HUES48 (cell line): ENCODE results near the gene CFAP92.

Source experiments
- H3K27ac ChIP-seq: one replicate; pipeline ENCODE4 v1.7.0; 2013; ENCODE audit warnings: low read depth, low read length, inconsistent platforms
- H3K27me3 ChIP-seq: 2 replicates; pipeline ENCODE4 v1.6.1; 2013; ENCODE audit warnings: mild to moderate bottlenecking, low read length; ENCODE audit not compliant: control insufficient read depth, insufficient read depth
- H3K36me3 ChIP-seq: 2 replicates; pipeline ENCODE4 v1.6.1; 2013; ENCODE audit warnings: low read length; ENCODE audit not compliant: control insufficient read depth, insufficient read depth
- H3K4me1 ChIP-seq: 2 replicates; pipeline ENCODE4 v1.6.1; 2013; ENCODE audit warnings: mild to moderate bottlenecking, low read length; ENCODE audit not compliant: control insufficient read depth, insufficient read depth
- H3K4me3 ChIP-seq: 2 replicates; pipeline ENCODE4 v1.5.1; 2013; ENCODE audit warnings: mild to moderate bottlenecking, low read depth, low read length
- H3K9ac ChIP-seq: 2 replicates; pipeline ENCODE4 v1.6.1; 2013; ENCODE audit warnings: mild to moderate bottlenecking, low read depth, low read length, moderate library complexity
- H3K9me3 ChIP-seq: 2 replicates; pipeline ENCODE4 v1.6.1; 2013; ENCODE audit warnings: low read length; ENCODE audit not compliant: control insufficient read depth, insufficient read depth

Gene CFAP92

GRCh38 chr3:129016356-129016719, 22.5 kb upstream of the CFAP92 start:
- H3K4me3 ChIP-seq: no peak overlapping the region
- no peaks in the 10 kb centered on the region; the same call in 1 of the 2 replicates for H3K27me3 ChIP-seq
- H3K27ac ChIP-seq: no peak overlapping the region
- no peaks in the 10 kb centered on the region for H3K9me3 ChIP-seq
- H3K4me1 ChIP-seq: no peaks in the 10 kb centered on the region
- H3K36me3 ChIP-seq: no peaks in the 10 kb centered on the region
- H3K9ac ChIP-seq: no peak overlapping the region

GRCh38 chr3:129015388-129016105, 21.7 kb upstream of the CFAP92 start:
- no peaks in the 10 kb centered on the region; the same call in 1 of the 2 replicates for H3K27me3 ChIP-seq
- H3K4me3 ChIP-seq: no peak overlapping the region
- H3K9ac ChIP-seq: no peak overlapping the region
- H3K27ac ChIP-seq: no peak overlapping the region
- H3K9me3 ChIP-seq: no peaks in the 10 kb centered on the region
- no peaks in the 10 kb centered on the region for H3K36me3 ChIP-seq
- H3K4me1 ChIP-seq: no peaks in the 10 kb centered on the region

GRCh38 chr3:129014793-129015345, 21.0 kb upstream of the CFAP92 start:
- no peaks in the 10 kb centered on the region for H3K4me1 ChIP-seq
- H3K9me3 ChIP-seq: no peaks in the 10 kb centered on the region
- H3K36me3 ChIP-seq: no peaks in the 10 kb centered on the region
- no peak overlapping the region for H3K9ac ChIP-seq
- no peak overlapping the region for H3K27ac ChIP-seq
- H3K4me3 ChIP-seq: no peak overlapping the region
- H3K27me3 ChIP-seq: no peaks in the 10 kb centered on the region; the same call in 1 of the 2 replicates

- Histone ChIP-seq H3K4me1 (no peaks in the 10 kb centered on the region), H3K27ac (no peak overlapping the region), H3K9ac (no peak overlapping the region), H3K4me3 (no peak overlapping the region), H3K9me3 (no peaks in the 10 kb centered on the region), H3K36me3 (no peaks in the 10 kb centered on the region), H3K27me3 (no peaks in the 10 kb centered on the region; the same call in 1 of the 2 replicates)
Measured at GRCh38 chr3:129014148-129014547, 20.3 kb upstream of the CFAP92 start.

- no peaks in the 10 kb centered on the region for H3K36me3 ChIP-seq
- no peak overlapping the region for H3K9ac ChIP-seq
- no peak overlapping the region for H3K4me3 ChIP-seq
- no peak overlapping the region for H3K27ac ChIP-seq
- no peaks in the 10 kb centered on the region for H3K9me3 ChIP-seq
- no peaks in the 10 kb centered on the region for H3K4me1 ChIP-seq
- peaks cover 2% of the 10 kb centered on the region; the same call in 1 of the 2 replicates for H3K27me3 ChIP-seq
Measured at GRCh38 chr3:129013491-129013891, 19.6 kb upstream of the CFAP92 start.

GRCh38 chr3:129010310-129010956, 16.6 kb upstream of the CFAP92 start:
- Histone ChIP-seq H3K4me3 (no peak overlapping the region), H3K9me3 (no peaks in the 10 kb centered on the region), H3K27ac (no peak overlapping the region), H3K9ac (no peak overlapping the region), H3K27me3 (peaks cover 30% of the 10 kb centered on the region), H3K4me1 (no peaks in the 10 kb centered on the region), H3K36me3 (no peaks in the 10 kb centered on the region)

GRCh38 chr3:129009266-129009665, 15.4 kb upstream of the CFAP92 start:
- Histone ChIP-seq H3K27me3 (peaks cover 42% of the 10 kb centered on the region), H3K27ac (no peak overlapping the region), H3K4me3 (no peak overlapping the region), H3K9me3 (no peaks in the 10 kb centered on the region), H3K9ac (no peak overlapping the region), H3K36me3 (no peaks in the 10 kb centered on the region), H3K4me1 (no peaks in the 10 kb centered on the region)

GRCh38 chr3:129007792-129008191, 13.9 kb upstream of the CFAP92 start:
- Histone ChIP-seq H3K9me3 (no peaks in the 10 kb centered on the region), H3K36me3 (no peaks in the 10 kb centered on the region), H3K4me3 (no peak overlapping the region), H3K4me1 (no peaks in the 10 kb centered on the region), H3K27ac (no peak overlapping the region), H3K9ac (no peak overlapping the region), H3K27me3 (peaks cover 56% of the 10 kb centered on the region)

- Histone ChIP-seq H3K4me3 (no peak overlapping the region), H3K4me1 (no peaks in the 10 kb centered on the region), H3K9me3 (no peaks in the 10 kb centered on the region), H3K9ac (no peak overlapping the region), H3K27me3 (peaks cover 66% of the 10 kb centered on the region), H3K27ac (no peak overlapping the region), H3K36me3 (no peaks in the 10 kb centered on the region)
Measured at GRCh38 chr3:129006864-129007263, 13.0 kb upstream of the CFAP92 start.

GRCh38 chr3:129005526-129006303, 11.8 kb upstream of the CFAP92 start:
- peaks cover 77% of the 10 kb centered on the region for H3K27me3 ChIP-seq
- no peak overlapping the region for H3K4me3 ChIP-seq
- H3K27ac ChIP-seq: no peak overlapping the region
- H3K9me3 ChIP-seq: no peaks in the 10 kb centered on the region
- H3K36me3 ChIP-seq: no peaks in the 10 kb centered on the region
- no peak overlapping the region for H3K9ac ChIP-seq
- H3K4me1 ChIP-seq: no peaks in the 10 kb centered on the region
